Natural killer cell (primary cell): ENCODE measurements around the gene STK39. TPM values are rescaled to one million over a fixed set of nuclear protein-coding genes. Genes with fewer than 3 reads are reported as not detected.

Source experiments
- ATAC-seq, 3 donors: fragments of 150-1000 bp in 2 of 3; fragments of 200-7000 bp in 1 of 3; cut with Tn5 transposase; 1 replicate in 1 of 3; 2 replicates in 2 of 3; pipeline ENCODE4 v1.10.0; 2021; ENCODE audit warnings: mild to moderate bottlenecking in 2 of 3, moderate library complexity in 2 of 3
- DNase-seq, 2 donors: peaks; one replicate each; pipeline versions ENCODE4 v3.0.0 to v3.0.0-alpha.2; 2013 to 2021; ENCODE audit warnings: mixed read lengths in 1 of 2
- H3K27ac ChIP-seq: one replicate; pipeline ENCODE4 v1.5.1; 2013; ENCODE audit warnings: mild to moderate bottlenecking, low read length
- H3K27me3 ChIP-seq: one replicate; pipeline ENCODE4 v1.6.1; 2013; ENCODE audit warnings: low read length; ENCODE audit not compliant: control insufficient read depth, insufficient read depth
- H3K36me3 ChIP-seq: one replicate; pipeline ENCODE4 v1.6.1; 2013; ENCODE audit warnings: low read length; ENCODE audit not compliant: control insufficient read depth, insufficient read depth
- H3K4me1 ChIP-seq: one replicate; pipeline ENCODE4 v1.6.1; 2013; ENCODE audit warnings: low read length; ENCODE audit not compliant: control insufficient read depth, insufficient read depth
- H3K4me3 ChIP-seq: one replicate; pipeline ENCODE4 v1.5.1; 2013; ENCODE audit warnings: low read length
- H3K9me3 ChIP-seq: one replicate; pipeline ENCODE4 v1.6.1; 2013; ENCODE audit warnings: low read length; ENCODE audit not compliant: control insufficient read depth, insufficient read depth
- H3K27ac Mint-ChIP-seq, 2 donors: one replicate each; pipeline ENCODE4 v1.8.0; 2022; ENCODE audit warnings: mild to moderate bottlenecking in 2 of 2, mixed read lengths in 2 of 2, moderate library complexity in 1 of 2
- H3K27me3 Mint-ChIP-seq, 2 donors: one replicate each; pipeline ENCODE4 v1.8.0; 2022; ENCODE audit warnings: low read depth in 2 of 2, mixed read lengths in 2 of 2
- H3K36me3 Mint-ChIP-seq: one replicate; pipeline ENCODE4 v1.8.0; 2022; ENCODE audit warnings: mixed read lengths
- H3K4me1 Mint-ChIP-seq, 2 donors: one replicate each; pipeline ENCODE4 v1.8.0; 2022; ENCODE audit warnings: mixed read lengths in 2 of 2
- H3K4me3 Mint-ChIP-seq: one replicate; pipeline ENCODE4 v1.8.0; 2022; ENCODE audit warnings: mild to moderate bottlenecking, moderate library complexity, mixed read lengths
- H3K9me3 Mint-ChIP-seq, 2 donors: one replicate each; pipeline ENCODE4 v1.8.0; 2022; ENCODE audit warnings: mixed read lengths in 2 of 2
- WGBS: methylation state at CpG from one replicate; pipeline ENCODE4 v1.1.7; 2013; ENCODE audit warnings: missing lambda C conversion rate; ENCODE audit not compliant: insufficient coverage; 5-methylcytosine and 5-hydroxymethylcytosine counted together
- intact Hi-C: fragments of 100-400 bp; cut with micrococcal nuclease; formaldehyde crosslinking; loops from one replicate; pipeline ENCODE4 v1.14.2; 2022
- total RNA-seq, 4 donors: library from RNA; stranded (reverse); fragments of 120-200 nt in 1 of 4; gene quantifications; one replicate each; pipeline versions ENCODE4 v1.2.3 to v1.2.4, GENCODE V29; 2013 to 2022
- TF ChIP-seq, protein P1 (sequence below): fragments of 200-600 bp; IDR thresholded peaks from one replicate; pipeline ENCODE4 v1.8.0; 2022; ENCODE audit warnings: antibody characterized with exemption

Gene STK39
- total RNA-seq, 3 donors from 2014 or later (not counting 1 experiment from before 2014, with no cell fraction given), result 53.3 to 79.3 (median 66.6) TPM

DNA sequence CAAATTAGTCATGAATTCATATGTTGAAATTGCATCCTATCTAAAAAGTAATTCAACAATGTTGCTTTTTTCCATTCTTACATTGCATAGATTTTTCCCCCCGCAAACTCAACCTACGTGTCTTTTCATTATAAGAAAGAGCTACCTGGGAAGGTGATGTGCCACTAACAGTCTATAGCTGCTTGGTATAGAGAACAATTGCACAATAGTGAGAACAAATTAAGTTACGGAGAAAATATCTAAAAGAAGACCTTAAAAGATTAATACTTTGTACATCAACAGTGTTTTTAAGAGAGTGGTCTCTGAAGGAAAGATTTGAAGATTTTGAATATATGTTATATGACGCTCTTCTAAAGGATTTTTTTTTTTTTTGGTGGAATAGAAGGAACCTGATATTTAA lies 111.8 kb downstream of the STK39 start:
- Histone ChIP-seq H3K36me3 (peaks cover 48% of the 10 kb centered on the region), H3K4me3 (no peak overlapping the region), H3K9me3 (no peaks in the 10 kb centered on the region), H3K4me1 (no peaks in the 10 kb centered on the region), H3K27ac (no peak overlapping the region), H3K27me3 (no peaks in the 10 kb centered on the region)
- H3K27me3 Mint-ChIP-seq, result no peaks in the 10 kb centered on the region
- ATAC-seq (no peak), DNase-seq (no peak)
- H3K36me3 Mint-ChIP-seq, result peaks cover 19% of the 10 kb centered on the region
- TF ChIP-seq, protein P1, sequence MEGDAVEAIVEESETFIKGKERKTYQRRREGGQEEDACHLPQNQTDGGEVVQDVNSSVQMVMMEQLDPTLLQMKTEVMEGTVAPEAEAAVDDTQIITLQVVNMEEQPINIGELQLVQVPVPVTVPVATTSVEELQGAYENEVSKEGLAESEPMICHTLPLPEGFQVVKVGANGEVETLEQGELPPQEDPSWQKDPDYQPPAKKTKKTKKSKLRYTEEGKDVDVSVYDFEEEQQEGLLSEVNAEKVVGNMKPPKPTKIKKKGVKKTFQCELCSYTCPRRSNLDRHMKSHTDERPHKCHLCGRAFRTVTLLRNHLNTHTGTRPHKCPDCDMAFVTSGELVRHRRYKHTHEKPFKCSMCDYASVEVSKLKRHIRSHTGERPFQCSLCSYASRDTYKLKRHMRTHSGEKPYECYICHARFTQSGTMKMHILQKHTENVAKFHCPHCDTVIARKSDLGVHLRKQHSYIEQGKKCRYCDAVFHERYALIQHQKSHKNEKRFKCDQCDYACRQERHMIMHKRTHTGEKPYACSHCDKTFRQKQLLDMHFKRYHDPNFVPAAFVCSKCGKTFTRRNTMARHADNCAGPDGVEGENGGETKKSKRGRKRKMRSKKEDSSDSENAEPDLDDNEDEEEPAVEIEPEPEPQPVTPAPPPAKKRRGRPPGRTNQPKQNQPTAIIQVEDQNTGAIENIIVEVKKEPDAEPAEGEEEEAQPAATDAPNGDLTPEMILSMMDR, result no peak
- H3K4me3 Mint-ChIP-seq, result no peak overlapping the region
- peak overlapping the region in 1 of 2 donors; percentile 9 for H3K27ac Mint-ChIP-seq
- WGBS, result 100% methylated on average over 2 of the region's 4 CpGs
- intact Hi-C loops, result loop anchor here (2.0 to 5.0 kb wide), 2 partner anchors 157 to 787 kb away; no protein-coding TSS in a partner anchor
- H3K9me3 Mint-ChIP-seq, result no peaks in the 10 kb centered on the region
- H3K4me1 Mint-ChIP-seq, result peaks cover 35 to 59% of the 10 kb centered on the region in 2 donors

DNA sequence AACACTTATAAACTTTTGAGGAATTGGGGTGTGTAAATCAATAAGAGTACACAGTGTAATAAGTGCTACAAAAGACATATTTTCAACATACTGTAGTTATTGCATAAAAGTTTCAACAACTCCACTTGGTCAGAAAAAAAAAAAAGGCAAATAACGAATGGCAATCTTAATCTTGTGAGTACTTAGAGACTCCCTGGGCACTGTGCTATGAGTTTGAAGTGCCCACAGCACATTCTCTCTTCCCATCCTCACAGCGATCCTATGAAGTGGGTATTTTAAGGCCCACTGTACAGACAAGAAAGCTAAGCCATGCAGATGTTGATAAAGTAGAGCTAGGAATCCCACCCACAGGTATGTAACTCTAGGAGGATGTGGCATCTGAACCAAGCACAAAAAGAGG lies 112.3 kb downstream of the STK39 start:
- Histone ChIP-seq H3K27ac (no peak overlapping the region), H3K27me3 (no peaks in the 10 kb centered on the region), H3K4me1 (no peaks in the 10 kb centered on the region), H3K36me3 (peaks cover 48% of the 10 kb centered on the region), H3K9me3 (no peaks in the 10 kb centered on the region), H3K4me3 (no peak overlapping the region)
- Mint-ChIP-seq H3K36me3 (peaks cover 19% of the 10 kb centered on the region), H3K27ac (peak overlapping the region in 1 of 2 donors; percentile 9), H3K4me1 (peaks cover 40 to 64% of the 10 kb centered on the region in 2 donors), H3K4me3 (no peak overlapping the region), H3K9me3 (no peaks in the 10 kb centered on the region), H3K27me3 (no peaks in the 10 kb centered on the region)
- no peak for ATAC-seq
- TF ChIP-seq, protein P1, result no peak
- DNase-seq, result no peak
- no CpG with 5 or more reads among the region's 2 CpGs for WGBS
- intact Hi-C loops, result loop anchor here (5.0 kb wide), 1 partner anchor 787 kb away; no protein-coding TSS in a partner anchor

DNA sequence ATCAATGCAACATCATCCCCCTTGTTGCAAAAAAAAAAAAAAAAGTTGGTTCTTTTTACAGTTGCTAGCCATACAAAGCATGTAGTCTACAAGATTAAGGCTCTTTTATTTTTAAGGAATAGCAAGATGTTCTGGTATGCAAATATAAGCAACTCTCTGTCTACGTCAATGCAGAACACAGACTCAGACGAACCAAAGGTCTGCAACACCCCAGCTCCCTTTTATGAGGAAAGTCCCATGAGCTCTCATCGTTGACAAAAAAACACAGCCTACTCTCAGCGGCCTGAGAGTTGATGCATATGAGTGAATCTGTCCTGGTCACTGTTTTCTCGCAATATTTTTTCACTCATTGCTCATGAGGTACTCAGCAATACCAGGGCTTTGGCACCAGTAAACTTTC lies 112.9 kb downstream of the STK39 start:
- no peak for DNase-seq
- H3K36me3 Mint-ChIP-seq, result peaks cover 19% of the 10 kb centered on the region
- 98% methylated on average over 5 of the region's 5 CpGs for WGBS
- no peak overlapping the region for H3K4me3 Mint-ChIP-seq
- Histone ChIP-seq H3K4me3 (no peak overlapping the region), H3K4me1 (no peaks in the 10 kb centered on the region), H3K27me3 (no peaks in the 10 kb centered on the region), H3K36me3 (peaks cover 42% of the 10 kb centered on the region), H3K9me3 (no peaks in the 10 kb centered on the region), H3K27ac (no peak overlapping the region)
- ATAC-seq, result no peak
- no peaks in the 10 kb centered on the region for H3K27me3 Mint-ChIP-seq
- no peak overlapping the region for H3K27ac Mint-ChIP-seq
- peaks cover 43 to 67% of the 10 kb centered on the region in 2 donors for H3K4me1 Mint-ChIP-seq
- intact Hi-C loops, result no loop called here
- H3K9me3 Mint-ChIP-seq, result no peaks in the 10 kb centered on the region
- TF ChIP-seq, protein P1, result no peak

DNA sequence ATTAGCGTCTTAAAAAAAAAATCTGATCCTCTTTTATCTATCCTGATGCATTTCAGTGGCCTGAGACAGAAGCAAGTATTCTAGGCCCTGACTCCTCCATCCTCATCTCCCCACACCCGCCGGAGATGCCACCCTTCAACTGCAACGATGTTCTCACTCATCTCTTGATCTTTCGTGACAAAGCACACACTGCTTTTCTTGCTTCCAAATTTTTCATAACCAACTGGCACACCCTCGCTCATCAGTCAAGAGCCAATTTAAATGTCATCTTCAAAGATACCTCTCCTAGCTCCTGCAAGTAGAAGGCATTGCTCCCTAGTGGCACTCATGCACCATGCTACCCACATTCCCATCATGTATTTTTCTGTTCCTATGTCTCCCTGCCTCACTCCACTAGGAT lies 115.0 kb downstream of the STK39 start:
- WGBS, result 98% methylated on average over 6 of the region's 6 CpGs
- Mint-ChIP-seq H3K4me1 (peaks cover 38 to 51% of the 10 kb centered on the region in 2 donors), H3K4me3 (no peak overlapping the region), H3K27ac (peak overlapping the region in 1 of 2 donors; percentile 9), H3K36me3 (peaks cover 8% of the 10 kb centered on the region), H3K9me3 (no peaks in the 10 kb centered on the region), H3K27me3 (no peaks in the 10 kb centered on the region)
- Histone ChIP-seq H3K9me3 (no peaks in the 10 kb centered on the region), H3K36me3 (peaks cover 40% of the 10 kb centered on the region), H3K27ac (no peak overlapping the region), H3K4me3 (no peak overlapping the region), H3K4me1 (no peaks in the 10 kb centered on the region), H3K27me3 (no peaks in the 10 kb centered on the region)
- TF ChIP-seq, protein P1, result no peak
- no peak for DNase-seq
- intact Hi-C loops, result no loop called here
- no peak for ATAC-seq
